SW480 (cell line): ENCODE measurements around the gene CES4A.
"Not testable (repeated sequence)": the region's sequence is repeated elsewhere in the genome, so short reads cannot be mapped to it uniquely, and the experiment has no call there.

ENCODE experiments used
- DNase-seq: peaks from one replicate; pipeline ENCODE4 v3.0.0-alpha.2; 2016; ENCODE audit warnings: low spot score

Gene CES4A

GRCh38 chr16:66988197-66988788 is at the start of gene CES4A:
CES4A (plus strand) TSS chr16:66988589; CDS start chr16:66988773, 184 bp downstream.
- DNase-seq = no peak

GRCh38 chr16:66939366-66939765 is 49.0 kb upstream of the CES4A start:
- DNase-seq = no peak

DNA sequence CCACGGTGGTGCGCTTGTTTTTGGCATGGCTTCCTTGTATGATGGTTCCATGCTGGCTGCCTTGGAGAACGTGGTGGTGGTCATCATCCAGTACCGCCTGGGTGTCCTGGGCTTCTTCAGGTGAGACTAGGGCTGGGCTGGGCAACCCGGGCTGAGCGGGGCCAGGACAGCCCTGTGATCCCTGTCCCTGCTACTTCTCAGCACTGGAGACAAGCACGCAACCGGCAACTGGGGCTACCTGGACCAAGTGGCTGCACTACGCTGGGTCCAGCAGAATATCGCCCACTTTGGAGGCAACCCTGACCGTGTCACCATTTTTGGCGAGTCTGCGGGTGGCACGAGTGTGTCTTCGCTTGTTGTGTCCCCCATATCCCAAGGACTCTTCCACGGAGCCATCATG is 48.2 kb upstream of the CES4A start:
- no peak for DNase-seq

DNA sequence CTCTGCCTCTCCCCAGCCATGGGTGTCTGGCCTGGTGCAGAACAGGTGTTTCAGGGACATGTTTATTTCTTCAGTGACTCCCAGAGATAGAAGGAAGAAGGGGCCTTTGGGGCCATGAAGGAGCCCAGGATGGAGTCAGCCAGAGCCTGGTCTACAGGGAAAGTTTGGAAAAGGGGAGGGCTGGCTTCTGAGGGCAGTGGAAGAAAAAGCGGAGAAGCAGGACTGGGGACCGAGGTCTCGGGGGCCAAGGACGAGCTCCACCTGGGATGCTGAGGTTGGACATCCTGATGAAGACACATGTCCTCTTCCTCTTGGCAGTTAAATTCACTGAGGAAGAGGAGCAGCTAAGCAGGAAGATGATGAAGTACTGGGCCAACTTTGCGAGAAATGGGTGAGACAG is 45.4 kb upstream of the CES4A start:
- no peak for DNase-seq

DNA sequence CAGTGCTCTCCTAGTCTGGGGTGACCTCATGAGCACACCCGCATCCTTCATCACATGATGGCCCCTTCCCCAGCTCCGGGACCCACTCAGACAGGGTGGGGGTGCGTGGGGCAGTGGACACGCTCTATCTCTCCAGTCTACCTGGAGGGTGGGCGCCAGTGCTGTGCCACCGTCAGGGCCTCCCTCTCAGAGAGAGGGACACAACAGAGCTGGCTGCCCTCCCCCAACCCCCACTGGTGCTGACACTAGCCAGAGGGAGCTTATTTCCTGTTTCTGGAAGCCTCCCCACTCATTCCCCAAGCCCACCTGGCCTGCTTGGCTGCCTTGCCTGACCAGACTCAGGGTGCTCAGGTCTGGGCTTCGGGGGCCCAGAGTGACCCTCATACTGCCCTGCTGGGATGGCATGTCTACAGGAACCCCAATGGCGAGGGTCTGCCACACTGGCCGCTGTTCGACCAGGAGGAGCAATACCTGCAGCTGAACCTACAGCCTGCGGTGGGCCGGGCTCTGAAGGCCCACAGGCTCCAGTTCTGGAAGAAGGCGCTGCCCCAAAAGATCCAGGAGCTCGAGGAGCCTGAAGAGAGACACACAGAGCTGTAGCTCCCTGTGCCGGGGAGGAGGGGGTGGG is 44.8 kb upstream of the CES4A start:
- DNase-seq = no peak

GRCh38 chr16:66944054-66944441 is 44.3 kb upstream of the CES4A start:
- DNase-seq = no peak

- not testable (repeated sequence) for DNase-seq
These were observed 43.4 kb upstream of the CES4A start for GRCh38 chr16:66944971-66945370.

DNA sequence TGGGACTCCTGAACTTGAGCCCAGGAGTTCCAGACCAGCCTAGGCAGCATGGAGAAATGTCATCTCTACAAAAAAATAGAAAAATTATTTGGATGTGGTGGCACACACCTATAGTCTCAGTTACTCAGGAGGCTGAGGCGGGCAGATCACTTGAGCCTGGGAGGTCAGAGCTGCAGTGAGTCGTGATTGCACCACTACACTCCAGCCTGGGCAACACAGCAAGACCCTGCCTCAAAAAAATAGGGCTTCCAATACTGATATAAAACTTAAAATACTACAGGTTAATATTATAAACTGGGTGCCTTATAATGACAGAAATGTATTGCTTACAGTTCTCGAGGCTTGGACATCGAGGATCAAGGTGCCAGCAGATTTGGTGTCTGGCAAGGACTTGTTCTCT is 42.5 kb upstream of the CES4A start:
- no peak for DNase-seq

- DNase-seq = no peak
These were observed 41.8 kb upstream of the CES4A start for GRCh38 chr16:66946541-66946940.

- DNase-seq = no peak
These were observed 41.5 kb upstream of the CES4A start for GRCh38 chr16:66946974-66947301.

GRCh38 chr16:66947302-66948065 is 40.9 kb upstream of the CES4A start:
- DNase-seq = peak; percentile 82

- DNase-seq = no peak
These were observed 40.1 kb upstream of the CES4A start for GRCh38 chr16:66948134-66948836.

- DNase-seq = no peak
These were observed 39.6 kb upstream of the CES4A start for GRCh38 chr16:66948837-66949225.

DNA sequence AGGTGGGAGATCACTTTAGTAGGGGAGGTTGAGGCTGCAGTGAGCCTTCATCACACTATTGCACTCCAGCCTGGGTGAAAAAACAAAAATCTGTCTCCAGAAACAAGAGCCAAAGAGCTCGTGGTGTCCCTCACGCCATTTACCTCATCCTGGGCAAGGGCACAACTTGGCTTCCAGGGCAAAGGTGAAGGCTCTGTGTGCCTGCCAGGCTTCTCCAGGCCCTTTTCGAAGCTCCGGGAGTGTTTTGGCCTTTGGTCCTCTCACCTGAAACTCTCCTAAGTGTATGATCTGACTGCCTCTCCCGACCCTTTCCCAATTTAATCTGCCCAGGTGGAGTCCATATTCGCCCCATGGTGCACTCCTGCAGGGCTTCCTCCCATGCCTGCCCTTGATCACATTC is 38.9 kb upstream of the CES4A start:
- no peak for DNase-seq

- no peak for DNase-seq
These were observed 38.0 kb upstream of the CES4A start for GRCh38 chr16:66950437-66950836.

GRCh38 chr16:66950971-66951790 is 37.2 kb upstream of the CES4A start:
- DNase-seq = no peak

GRCh38 chr16:66952430-66953110 is 35.8 kb upstream of the CES4A start:
- DNase-seq = no peak

DNA sequence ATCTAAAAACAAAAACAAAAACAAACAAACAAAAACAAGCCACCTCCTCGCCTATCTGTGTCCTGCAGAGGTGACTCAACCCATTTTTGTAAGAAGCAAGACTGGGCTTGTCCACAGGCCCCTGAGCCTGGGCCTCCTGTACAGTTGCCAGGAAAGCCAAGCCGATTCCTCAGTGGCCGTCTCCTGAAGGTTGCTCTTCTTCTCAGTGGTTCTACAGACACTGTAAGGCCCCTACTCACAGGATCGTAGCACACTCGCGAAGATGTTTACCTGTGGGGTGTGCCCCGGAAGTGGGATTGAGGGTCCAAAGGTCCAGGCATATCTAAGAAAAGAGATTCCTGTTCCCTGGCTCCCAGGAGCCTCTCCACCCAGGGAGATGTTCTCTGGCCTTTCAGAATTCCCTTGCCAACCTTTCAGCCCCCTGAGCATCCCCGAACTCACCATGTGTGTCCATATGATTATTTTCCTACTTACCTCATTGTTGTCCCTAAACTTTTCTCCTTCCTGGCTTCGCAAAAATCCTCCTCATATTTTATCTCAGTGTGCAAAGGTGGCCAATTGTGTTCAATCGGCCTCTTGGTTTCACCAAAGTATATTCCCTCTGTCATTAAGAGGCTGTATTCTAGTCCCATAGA is 34.8 kb upstream of the CES4A start:
- peak; percentile 25 for DNase-seq

DNA sequence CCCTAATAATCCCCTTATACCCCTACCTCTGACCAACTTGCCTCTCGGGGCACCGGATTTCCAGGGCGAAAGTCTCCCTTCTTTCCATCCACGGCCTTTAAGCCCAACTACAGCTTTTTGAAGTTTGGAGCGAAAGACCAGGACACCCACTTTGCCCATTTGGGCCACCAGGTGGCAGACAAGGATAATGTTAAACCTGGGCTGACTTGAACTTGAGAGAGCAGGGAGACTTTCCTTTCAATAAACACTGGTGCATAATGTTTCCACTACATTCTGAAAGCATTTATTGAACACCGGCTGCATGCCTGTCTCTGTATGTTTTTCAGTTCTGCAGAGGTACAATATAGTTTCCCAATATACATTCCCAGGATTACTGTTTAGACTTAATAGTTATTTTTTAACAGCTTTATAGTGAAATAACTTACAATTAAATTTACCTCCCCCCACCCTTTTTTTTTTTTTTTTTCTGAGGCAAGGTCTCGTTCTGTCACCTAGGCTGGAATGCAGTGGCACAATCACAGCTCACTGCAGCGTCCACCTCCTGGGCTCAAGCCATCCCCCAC is 34.2 kb upstream of the CES4A start:
- peak; percentile 69 for DNase-seq

DNA sequence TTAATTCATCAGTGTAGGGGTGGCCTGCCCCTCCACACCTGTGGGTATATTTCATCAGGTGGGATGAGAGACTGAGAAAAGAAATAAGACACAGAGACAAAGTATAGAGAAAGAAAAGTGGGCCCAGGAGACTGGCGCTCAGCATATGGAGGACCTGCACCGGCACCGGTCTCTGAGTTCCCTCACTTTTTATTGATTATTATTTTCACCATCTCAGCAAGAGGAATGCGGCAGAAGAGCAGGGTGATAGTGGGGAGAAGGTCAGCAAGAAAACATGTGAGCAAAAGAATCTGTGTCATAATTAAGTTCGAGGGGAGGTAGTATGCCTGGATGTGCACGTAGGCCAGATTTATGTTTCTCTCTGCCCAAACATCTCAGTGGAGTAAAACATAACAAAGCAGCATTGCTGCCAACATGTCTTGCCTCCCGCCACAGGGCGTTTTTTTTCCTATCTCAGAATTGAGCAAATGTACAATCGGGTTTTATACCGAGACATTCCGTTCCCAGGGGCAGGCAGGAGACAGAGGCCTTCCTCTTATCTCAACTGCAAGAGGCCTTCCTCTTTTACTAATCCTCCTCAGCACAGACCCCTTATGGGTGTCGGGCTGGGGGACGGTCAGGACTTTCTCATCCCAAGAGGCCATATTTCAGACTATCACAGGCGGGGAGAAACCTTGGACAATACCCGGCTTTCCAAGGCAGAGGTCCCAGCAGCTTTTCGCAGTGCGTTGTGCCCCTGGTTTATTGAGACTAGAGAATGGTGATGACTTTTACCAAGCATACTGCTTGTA is 32.8 kb upstream of the CES4A start:
- not testable (repeated sequence) for DNase-seq
